ENCODE data around the gene OCA2. TPM values are rescaled to one million over a fixed set of nuclear protein-coding genes. Genes with fewer than 3 reads are reported as not detected.

Gene OCA2
- total and polyA plus RNA-seq, 2 experiments from 2014 or later: 0.49 to 0.63 TPM

GRCh38 chr15:27865926-27866325 is 233.2 kb downstream of the OCA2 start:
- no peaks in the 10 kb centered on the region for H3K9me3 ChIP-seq (ENCODE audit: low read depth)
- H3K4me1 ChIP-seq (ENCODE audit: low read depth): no peaks in the 10 kb centered on the region
- DNase-seq (ENCODE audit: low read depth in 1 of 2, low spot score in 1 of 2): no peak
- no peak overlapping the region for H3K4me3 ChIP-seq
- no peak overlapping the region for H3K27ac ChIP-seq
- TF ChIP-seq CTCF (IDR thresholded peaks at IDR 0.05; ENCODE audit: low read depth, low read length): no peak
- no peaks in the 10 kb centered on the region for H3K27me3 ChIP-seq
- no peaks in the 10 kb centered on the region for H3K36me3 ChIP-seq

- no peak for DNase-seq (ENCODE audit: low read depth in 1 of 2, low spot score in 1 of 2)
- H3K4me1 ChIP-seq (ENCODE audit: low read depth): no peaks in the 10 kb centered on the region
These were observed 233.7 kb downstream of the OCA2 start for GRCh38 chr15:27865323-27865922.

GRCh38 chr15:27864719-27865118 is 234.4 kb downstream of the OCA2 start:
- no peaks in the 10 kb centered on the region for H3K36me3 ChIP-seq
- no peaks in the 10 kb centered on the region for H3K4me1 ChIP-seq (ENCODE audit: low read depth)
- no peak for DNase-seq (ENCODE audit: low read depth in 1 of 2, low spot score in 1 of 2)
- no peaks in the 10 kb centered on the region for H3K27me3 ChIP-seq
- H3K27ac ChIP-seq: no peak overlapping the region
- H3K4me3 ChIP-seq: no peak overlapping the region
- H3K9me3 ChIP-seq (ENCODE audit: low read depth): no peaks in the 10 kb centered on the region
- TF ChIP-seq CTCF (IDR thresholded peaks at IDR 0.05; ENCODE audit: low read depth, low read length): no peak

More at GRCh38 chr15:27865323-27865922, 233.7 kb downstream of the OCA2 start:
- Histone ChIP-seq H3K9me3 (ENCODE audit: low read depth) (no peaks in the 10 kb centered on the region), H3K27me3 (no peaks in the 10 kb centered on the region), H3K36me3 (no peaks in the 10 kb centered on the region), H3K4me3 (no peak overlapping the region), H3K27ac (no peak overlapping the region)
- TF ChIP-seq CTCF (IDR thresholded peaks at IDR 0.05; ENCODE audit: low read depth, low read length): no peak

GRCh38 chr15:27864086-27864485 is 235.0 kb downstream of the OCA2 start:
- DNase-seq (ENCODE audit: low read depth in 1 of 2, low spot score in 1 of 2): no peak

GRCh38 chr15:27863000-27863399 is 236.1 kb downstream of the OCA2 start:
- H3K9me3 ChIP-seq (ENCODE audit: low read depth): no peaks in the 10 kb centered on the region
- no peaks in the 10 kb centered on the region for H3K27me3 ChIP-seq
- H3K4me3 ChIP-seq: no peak overlapping the region
- no peak for TF ChIP-seq CTCF (IDR thresholded peaks at IDR 0.05; ENCODE audit: low read depth, low read length)
- no peak overlapping the region for H3K27ac ChIP-seq
- no peak for DNase-seq (ENCODE audit: low read depth in 1 of 2, low spot score in 1 of 2)
- H3K36me3 ChIP-seq: no peaks in the 10 kb centered on the region
- H3K4me1 ChIP-seq (ENCODE audit: low read depth): no peaks in the 10 kb centered on the region

More at GRCh38 chr15:27864086-27864485, 235.0 kb downstream of the OCA2 start:
- no peak for TF ChIP-seq CTCF (IDR thresholded peaks at IDR 0.05; ENCODE audit: low read depth, low read length)
- Histone ChIP-seq H3K4me1 (ENCODE audit: low read depth) (no peaks in the 10 kb centered on the region), H3K4me3 (no peak overlapping the region), H3K9me3 (ENCODE audit: low read depth) (no peaks in the 10 kb centered on the region), H3K27me3 (no peaks in the 10 kb centered on the region), H3K27ac (no peak overlapping the region), H3K36me3 (no peaks in the 10 kb centered on the region)

Data from cardiac muscle cell (in vitro differentiated cells and primary cell).